Measurements from ENCODE around the gene CYP27A1.

Gene CYP27A1

GRCh38 chr2:218859988-218860831, 78.3 kb downstream of the CYP27A1 start:
- DNase-seq, result no peak

GRCh38 chr2:218860950-218861381, 79.0 kb downstream of the CYP27A1 start:
- no peak for DNase-seq

- no peak for DNase-seq
Observed at GRCh38 chr2:218861645-218862318, 79.8 kb downstream of the CYP27A1 start.

GRCh38 chr2:218863021-218863520, 81.1 kb downstream of the CYP27A1 start:
- DNase-seq, result no peak
